ENCODE data around the gene SPINK7.

The SPINK7 gene

DNA sequence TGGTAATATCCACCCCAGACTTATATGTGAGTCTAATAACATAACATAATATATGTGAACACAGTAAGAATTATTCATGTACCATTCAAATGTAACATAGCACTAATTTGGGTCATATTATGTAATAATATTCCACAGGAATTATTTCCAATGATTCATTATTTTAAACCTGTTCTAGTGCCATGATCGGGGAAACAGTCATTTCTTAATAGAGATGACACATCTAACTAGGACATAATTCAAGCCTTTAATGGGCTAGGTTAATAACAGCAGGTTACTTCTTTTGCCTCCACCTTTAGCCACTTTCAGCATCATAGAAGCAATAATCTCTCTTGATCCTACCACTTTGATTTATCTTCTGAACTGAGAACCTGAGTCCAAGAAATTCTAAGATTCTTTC lies 35.5 kb downstream of the SPINK7 start:
- no peak for DNase-seq

DNA sequence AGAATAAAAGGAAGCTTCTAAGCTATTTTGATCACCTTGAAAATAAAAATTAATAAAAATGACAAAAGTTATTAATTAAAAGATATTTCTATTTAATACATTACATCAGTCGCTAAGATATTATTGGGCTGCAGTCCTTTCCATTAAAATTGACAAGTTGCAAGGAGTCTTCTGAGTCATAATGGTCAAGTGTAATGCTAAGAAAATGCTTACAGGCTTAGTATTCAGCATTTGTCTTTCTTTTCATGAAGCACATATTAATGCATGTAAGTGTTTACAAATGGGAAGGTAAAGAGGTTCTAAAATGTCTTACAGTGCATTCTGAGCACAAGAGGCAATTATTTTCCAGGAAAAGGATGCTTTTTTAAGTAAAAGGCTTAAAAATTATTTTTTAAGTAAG lies 40.5 kb downstream of the SPINK7 start:
- no peak for DNase-seq

DNA sequence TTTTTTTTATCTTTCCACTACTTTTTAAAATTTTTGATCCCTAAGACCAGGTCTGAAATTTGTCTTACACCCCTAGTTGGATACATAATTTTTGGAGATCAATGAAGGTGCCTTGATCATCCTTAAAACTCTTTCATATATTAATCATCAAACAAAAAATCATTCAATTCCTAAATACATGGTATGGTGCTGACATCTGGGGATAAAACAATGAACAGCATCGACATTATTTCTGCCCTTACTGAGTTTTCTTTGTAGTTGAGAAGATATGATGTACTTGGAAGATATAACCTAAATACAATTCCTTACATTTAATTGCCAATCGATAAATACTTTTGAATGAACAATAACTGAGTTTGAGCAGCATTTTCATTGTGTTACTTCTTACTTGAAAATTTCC lies 41.4 kb downstream of the SPINK7 start:
- DNase-seq: no peak

DNA sequence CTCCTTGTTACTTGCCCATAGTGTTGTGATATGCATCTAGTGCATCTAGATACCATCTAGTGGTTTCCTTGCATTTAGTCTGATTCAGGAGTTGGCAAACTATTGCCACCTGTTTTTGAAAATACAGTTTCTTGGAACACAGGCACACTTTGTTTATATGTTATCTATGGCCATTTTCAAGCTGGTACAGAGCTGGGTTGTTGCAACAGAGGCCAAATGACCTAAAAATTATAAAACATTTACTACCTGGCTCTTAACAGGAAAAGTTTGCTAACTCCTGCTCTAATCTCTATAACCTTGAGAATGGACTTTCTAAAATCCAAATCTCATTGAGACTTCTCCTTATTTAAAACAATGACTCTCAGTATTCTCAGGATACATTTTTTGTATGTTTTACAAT lies 52.1 kb downstream of the SPINK7 start:
- no peak for DNase-seq

Measured in CD4-positive, alpha-beta T cell treated with Interleukin-12 subunit alpha and Interleukin-12 subunit beta, for 1 hour (primary cell).